ENCODE data around the gene KCNJ11. TPM values are rescaled to one million over a fixed set of nuclear protein-coding genes. Genes with fewer than 3 reads are reported as not detected.

Gene KCNJ11
- total and polyA plus RNA-seq, 2 of the 8 experiments (the other 6 are each of a cell fraction or from before 2014, with no cell fraction given): 3.8 to 6.3 TPM

DNA sequence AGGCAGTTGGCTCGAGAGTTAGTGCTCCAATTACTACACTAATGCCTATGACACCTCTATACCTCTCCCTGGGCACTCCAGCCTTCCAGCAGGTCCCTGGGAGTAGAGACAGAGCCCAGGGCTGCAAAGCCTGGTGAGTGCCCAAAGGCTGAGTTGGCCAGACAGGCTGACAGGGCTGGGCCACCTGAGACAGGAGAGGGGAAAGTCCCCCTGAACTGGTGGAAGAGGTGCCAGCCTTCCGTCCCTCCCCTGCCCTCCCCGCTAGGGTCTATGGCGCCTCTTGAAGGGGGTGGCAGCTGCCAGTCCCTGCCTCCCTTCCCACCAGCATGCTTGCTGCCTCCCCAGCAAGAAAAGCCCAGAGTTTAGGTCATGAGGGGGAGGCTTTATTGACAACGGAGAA lies 3.0 kb downstream of the KCNJ11 start:
- Histone ChIP-seq H2BK15ac (ENCODE audit: low read length) (no peak overlapping the region), H3K36me3 (ENCODE audit: control insufficient read depth in 2 of 4, insufficient read depth in 4 of 4, low read length in 3 of 4) (no peaks in the 10 kb centered on the region), H3K56ac (replicated peaks; ENCODE audit: insufficient read length, low read depth, low read length) (no peak overlapping the region), H3K9me3 (ENCODE audit: insufficient read depth in 2 of 2, low read depth in 1 of 2, low read length in 1 of 2) (no peaks in the 10 kb centered on the region), H4K5ac (ENCODE audit: insufficient read length, low read depth, low read length) (no peak overlapping the region), H3K18ac (ENCODE audit: extremely low read depth, low read length) (no peak overlapping the region), H3K23ac (ENCODE audit: insufficient read length) (no peak overlapping the region), H4K91ac (replicated peaks; ENCODE audit: insufficient read length, low read length) (no peak overlapping the region), H2AK5ac (ENCODE audit: low read depth, low read length) (no peak overlapping the region), H3K4me2 (ENCODE audit: insufficient read depth in 1 of 2, low read depth in 2 of 2, low read length in 2 of 2) (no peak overlapping the region), H2AFZ (ENCODE audit: low read length) (no peak overlapping the region), H3K4ac (replicated peaks; ENCODE audit: insufficient read length, low read depth, low read length) (no peak overlapping the region), H3K23me2 (ENCODE audit: low read depth, low read length) (no peaks in the 10 kb centered on the region), H3K9ac (replicated peaks in 1 of 4; ENCODE audit: extremely low read depth in 1 of 4, low read depth in 3 of 4, low read length in 3 of 4) (no peak overlapping the region), H3K4me3 (ENCODE audit: extremely low read depth in 1 of 4, insufficient read depth in 2 of 4, low read depth in 3 of 4, low read length in 4 of 4) (no peak overlapping the region), H2BK5ac (ENCODE audit: low read depth, low read length) (no peak overlapping the region), H2BK20ac (ENCODE audit: low read length) (no peak overlapping the region), H4K8ac (ENCODE audit: extremely low read depth, insufficient read depth, low read length) (no peak overlapping the region), H3K27me3 (replicated peaks in 1 of 4; ENCODE audit: control insufficient read depth in 3 of 4, extremely low read depth in 1 of 4, insufficient read depth in 3 of 4, low read length in 3 of 4) (peaks cover 0 to 2% (median 0%) of the 10 kb centered on the region in 4 experiments; a peak in 3 of 7 replicates), H2BK120ac (replicated peaks; ENCODE audit: low read depth, low read length) (no peak overlapping the region), H4K20me1 (replicated peaks in 1 of 2; ENCODE audit: control insufficient read depth in 1 of 2, insufficient read depth in 2 of 2, low read length in 2 of 2) (peaks cover 0 to 3% of the 10 kb centered on the region in 2 experiments), H3K79me2 (ENCODE audit: control insufficient read depth in 1 of 2, insufficient read depth in 2 of 2, low read length in 2 of 2) (no peaks in the 10 kb centered on the region), H3K14ac (ENCODE audit: insufficient read length) (no peak overlapping the region), H3K79me1 (ENCODE audit: low read depth, low read length) (no peaks in the 10 kb centered on the region; the same call in 1 of the 2 replicates), H3K4me1 (replicated peaks in 1 of 4; ENCODE audit: control insufficient read depth in 3 of 4, insufficient read depth in 4 of 4, low read length in 3 of 4) (peaks cover 0 to 12% (median 2%) of the 10 kb centered on the region in 4 experiments; a peak in 3 of 7 replicates), H3K27ac (ENCODE audit: low read depth, low read length) (no peak overlapping the region), H2BK12ac (ENCODE audit: low read depth, low read length) (no peak overlapping the region)
- 88% methylated on average over 5 of the region's 5 CpGs; no CpG with 5 or more reads in 1 of the 2 experiments for WGBS, 2 experiments (ENCODE audit: extremely low coverage in 1 of 2, insufficient coverage in 1 of 2, insufficient read length in 1 of 2, insufficient replicate concordance in 2 of 2, low coverage in 1 of 2, low lambda C conversion rate in 2 of 2, missing lambda C conversion rate in 1 of 2)
- no peak for DNase-seq (ENCODE audit: low read depth in 1 of 2, low spot score in 2 of 2)
- CTCF ChIA-PET (ENCODE audit: partially characterized antibody): interaction anchor here (0.9 to 38.8 kb wide), 19 partner anchors 10 to 346 kb away, joined by 3 to 1414 read pairs (median 12); partner anchors contain the start of genes ABCC8, OTOG and USH1C
- POLR2A ChIA-PET (ENCODE audit: partially characterized antibody): interaction anchor here (1.2 kb wide), 1 partner anchor 21 kb away, joined by 3 read pairs; no protein-coding TSS in a partner anchor
- FAIRE-seq: no peak
- TF ChIP-seq, protein P1, sequence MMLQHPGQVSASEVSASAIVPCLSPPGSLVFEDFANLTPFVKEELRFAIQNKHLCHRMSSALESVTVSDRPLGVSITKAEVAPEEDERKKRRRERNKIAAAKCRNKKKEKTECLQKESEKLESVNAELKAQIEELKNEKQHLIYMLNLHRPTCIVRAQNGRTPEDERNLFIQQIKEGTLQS (IDR thresholded peaks at IDR 0.05; ENCODE audit: insufficient read depth, low read depth, low read length): no peak
- TF ChIP-seq CTCF (IDR thresholded peaks at IDR 0.05; ENCODE audit: control extremely low read depth in 1 of 3, insufficient read depth in 1 of 3, low read depth in 1 of 3, low read length in 3 of 3): no peak
- TF ChIP-seq CREB1 (IDR thresholded peaks at IDR 0.05): no peak
- TF ChIP-seq RBBP5 (IDR thresholded peaks at IDR 0.05; ENCODE audit: borderline replicate concordance, low read depth, low read length): no peak
- no peak for TF ChIP-seq CHD2 (IDR thresholded peaks at IDR 0.05; ENCODE audit: low read length)
- TF ChIP-seq JUN (IDR thresholded peaks at IDR 0.05; ENCODE audit: low read depth, low read length): no peak
- no peak for TF ChIP-seq TAF1 (IDR thresholded peaks at IDR 0.05; ENCODE audit: low read depth, low read length)
- no peak for TF ChIP-seq CBX8 (IDR thresholded peaks at IDR 0.05; ENCODE audit: borderline replicate concordance, low read depth, low read length)
